Neural cell (in vitro differentiated cells): ENCODE data around the gene GAREM2.

Source experiments
- CTCF ChIP-seq: fragments of 450-650 bp; IDR thresholded peaks from 2 replicates; pipeline ENCODE4 v1.5.1; 2014; ENCODE audit warnings: antibody characterized with exemption, mild to moderate bottlenecking, moderate library complexity; ENCODE audit not compliant: poor library complexity, severe bottlenecking
- POLR2AphosphoS5 ChIP-seq: IDR thresholded peaks from 2 replicates; pipeline ENCODE4 v1.6.1; 2012

DNA sequence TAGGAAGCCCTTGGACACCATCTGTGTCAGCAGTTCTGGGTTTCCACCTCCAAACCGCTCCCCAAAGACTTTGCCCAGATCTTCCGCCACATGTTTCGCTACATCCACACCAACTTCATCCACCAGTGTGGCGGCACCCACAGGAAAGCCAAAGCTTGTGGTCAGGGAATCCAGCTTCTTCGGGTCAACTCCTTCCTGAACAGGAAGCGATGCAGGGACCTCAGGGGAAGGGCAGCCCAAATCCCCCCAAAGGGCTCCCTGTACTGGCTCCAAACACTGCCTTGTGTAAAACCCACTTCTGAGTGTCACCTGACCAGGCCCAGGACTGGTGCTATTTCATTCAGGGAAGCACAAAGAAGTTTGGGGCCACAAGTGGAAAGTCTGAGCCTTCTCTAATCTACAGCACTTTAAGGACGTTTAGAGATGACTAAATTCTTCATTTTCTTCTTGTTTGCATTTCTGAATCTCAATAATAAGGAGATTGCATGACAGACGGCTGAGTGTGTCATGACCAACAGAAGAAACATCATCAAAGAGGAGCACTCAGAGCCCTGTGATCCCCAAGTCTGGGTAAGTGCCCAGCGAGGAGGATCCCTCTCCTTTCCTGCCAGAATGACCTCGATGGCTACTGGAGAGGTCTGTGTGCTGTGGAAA is 20.8 kb downstream of the GAREM2 start:
- no peak for TF ChIP-seq POLR2AphosphoS5
- no peak for TF ChIP-seq CTCF
